K562 (cell line): ENCODE data around the gene FMNL1. TPM values are rescaled to one million over a fixed set of nuclear protein-coding genes. Genes with fewer than 3 reads are reported as not detected.

Experiments used
- ATAC-seq: fragments of 200-7000 bp; cut with Tn5 transposase; 3 replicates; pipeline ENCODE4 v1.9.1; 2020; ENCODE audit warnings: moderate library complexity
- BruUV-seq: library from RNA; stranded (reverse); fragments of 400-500 nt; replicated peaks from 2 replicates; lab custom pipeline; 2021; lab: Mats Ljungman, UMichigan
- CTCF ChIA-PET: fragments of 300-600 bp; formaldehyde crosslinking; extraction: SDS; loops from one replicate; lab custom pipeline; 2021; ENCODE audit warnings: low intra/inter-chr PET ratio; lab: Yijun Ruan, JAX
- POLR2A ChIA-PET: fragments of 300-600, 350-650 bp; sonication (Branson Sonifier 250); formaldehyde crosslinking; extraction: SDS; loops from one replicate; lab custom pipeline; 2021; ENCODE audit warnings: antibody characterized with exemption, inconsistent platforms; lab: Yijun Ruan, JAX
- DNase-seq, 4 experiments: peaks; one replicate each; pipeline versions ENCODE4 v3.0.0 to v3.0.0-alpha.2; 2011 to 2018; ENCODE audit warnings: low spot score in 3 of 4, mixed read lengths in 3 of 4; ENCODE audit errors: extremely low read depth in 1 of 4
- FAIRE-seq: peaks from 2 replicates; lab custom pipeline; 2011; peaks lifted over from hg19 to GRCh38; lab: Jason Lieb, UNC
- H2AFZ ChIP-seq: 2 replicates; pipeline ENCODE4 v1.6.0; 2011; ENCODE audit warnings: low read depth, low read length, control low read depth, inconsistent platforms
- H3K27ac ChIP-seq: fragments of 200-600 bp; 3 replicates; pipeline ENCODE4 v1.8.0; 2011; ENCODE audit warnings: low read depth, mild to moderate bottlenecking, control low read depth, inconsistent platforms, low read length, moderate library complexity, mixed read lengths; ENCODE audit errors: extremely low read depth
- H3K27me3 ChIP-seq, 2 experiments: fragments of 300-600 bp in 1 of 2; 2 replicates in 1 of 2; 3 replicates in 1 of 2; pipeline versions ENCODE4 v1.6.0 to v1.8.0; 2011; ENCODE audit warnings: inconsistent platforms in 2 of 2, low read length in 2 of 2, mild to moderate bottlenecking in 1 of 2, mixed read lengths in 1 of 2, moderate library complexity in 1 of 2; ENCODE audit not compliant: control insufficient read depth in 2 of 2, insufficient read depth in 2 of 2
- H3K36me3 ChIP-seq: fragments of 300-600 bp; 3 replicates; pipeline ENCODE4 v1.8.0; 2011; ENCODE audit warnings: mild to moderate bottlenecking, low read length, inconsistent platforms; ENCODE audit not compliant: control insufficient read depth, insufficient read depth
- H3K4me1 ChIP-seq, 2 experiments: fragments of 200-600 bp in 1 of 2; replicated peaks in 1 of 2; 2 replicates in 1 of 2; 3 replicates in 1 of 2; pipeline versions ENCODE4 v1.5.1 to v1.8.0; 2011; ENCODE audit warnings: inconsistent platforms in 2 of 2, low read length in 2 of 2, mild to moderate bottlenecking in 1 of 2, mixed read lengths in 1 of 2, moderate library complexity in 1 of 2; ENCODE audit not compliant: control insufficient read depth in 2 of 2, insufficient read depth in 2 of 2
- H3K4me2 ChIP-seq: 2 replicates; pipeline ENCODE4 v1.6.1; 2011; ENCODE audit warnings: low read length, control low read depth, inconsistent platforms, mixed read lengths; ENCODE audit not compliant: insufficient read depth
- H3K4me3 ChIP-seq: fragments of 200-600 bp; sonication (generic), shearing (Covaris generic); 2 replicates; pipeline ENCODE4 v1.5.1; 2016; ENCODE audit warnings: control low read depth, inconsistent platforms
- H3K79me2 ChIP-seq: fragments of 200-600 bp; 3 replicates; pipeline ENCODE4 v1.8.0; 2011; ENCODE audit warnings: low read length, inconsistent platforms; ENCODE audit not compliant: control insufficient read depth, insufficient read depth
- H3K9ac ChIP-seq, 2 experiments: 2 replicates each; pipeline versions ENCODE4 v1.6.0 to v1.6.1; 2011; ENCODE audit warnings: low read depth in 2 of 2, low read length in 2 of 2, control low read depth in 1 of 2, inconsistent platforms in 1 of 2, mild to moderate bottlenecking in 1 of 2, mixed read lengths in 1 of 2; ENCODE audit not compliant: insufficient read depth in 1 of 2
- H3K9me1 ChIP-seq: one replicate; pipeline ENCODE4 v1.6.0; 2011; ENCODE audit warnings: inconsistent platforms, mild to moderate bottlenecking, low read length, moderate library complexity; ENCODE audit not compliant: control insufficient read depth, insufficient read depth
- H3K9me3 ChIP-seq: replicated peaks from 2 replicates; pipeline ENCODE4 v1.5.1; 2011; ENCODE audit warnings: low read depth, low read length, inconsistent platforms; ENCODE audit not compliant: control insufficient read depth, insufficient read depth
- H4K20me1 ChIP-seq: replicated peaks from 2 replicates; pipeline ENCODE4 v1.6.1; 2011; ENCODE audit warnings: low read length, inconsistent platforms, mixed read lengths; ENCODE audit not compliant: control insufficient read depth, insufficient read depth
- CREM ChIP-seq: IDR thresholded peaks from 2 replicates; pipeline ENCODE4 v1.6.1; 2014; ENCODE audit warnings: antibody characterized with exemption, low read depth
- CTCF ChIP-seq, 3 experiments: IDR thresholded peaks in 2 of 3; conservative IDR thresholded peaks in 1 of 3; 2 replicates each; pipeline ENCODE4 v1.5.1; 2011 to 2012; ENCODE audit warnings: low read length in 3 of 3, mild to moderate bottlenecking in 3 of 3, control low read depth in 2 of 3, improper control_type of control experiment in 1 of 3, inconsistent platforms in 1 of 3, low read depth in 1 of 3, mixed read lengths in 1 of 3, moderate library complexity in 1 of 3; ENCODE audit not compliant: insufficient read depth in 2 of 3
- EZH2 ChIP-seq: IDR thresholded peaks from 2 replicates; pipeline ENCODE4 v1.6.1; 2012; ENCODE audit warnings: low read depth, mild to moderate bottlenecking, inconsistent platforms, low read length, borderline replicate concordance
- RAD21 ChIP-seq, 2 experiments: fragments of 250-450 bp in 1 of 2; fragments of 450-650 bp in 1 of 2; sonication (Bioruptor Pico) in 1 of 2; formaldehyde crosslinking in 1 of 2; IDR thresholded peaks in 1 of 2; conservative IDR thresholded peaks in 1 of 2; 2 replicates each; pipeline versions ENCODE4 v1.4.0 to v1.8.0; 2020 to 2022; ENCODE audit warnings: mild to moderate bottlenecking in 2 of 2, moderate library complexity in 1 of 2
- RBBP5 ChIP-seq: fragments of 200-600 bp; sonication (generic); IDR thresholded peaks from 2 replicates; pipeline ENCODE4 v1.6.1; 2012; ENCODE audit warnings: borderline replicate concordance, mild to moderate bottlenecking, low read length, control low read depth, inconsistent platforms; ENCODE audit not compliant: insufficient read depth, poor library complexity, severe bottlenecking
- SMC3 ChIP-seq: conservative IDR thresholded peaks from 2 replicates; pipeline ENCODE4 v1.6.1; 2011; ENCODE audit warnings: low read depth, low read length, improper control_type of control experiment; ENCODE audit not compliant: insufficient read depth
- WGBS: fragments of 100-300 bp; shearing (Covaris generic); methylation state at CpG from one replicate; pipeline ENCODE4 v1.1.6; 2016; ENCODE audit warnings: low coverage, mixed read lengths; ENCODE audit not compliant: insufficient coverage; ENCODE audit errors: missing lambda C conversion rate; 5-methylcytosine and 5-hydroxymethylcytosine counted together
- in situ Hi-C: fragments of 300-500 bp; cut with MboI; formaldehyde crosslinking; loops from 4 replicates; pipeline ENCODE4 v1.15.0; 2018; ENCODE audit warnings: inconsistent platforms, mixed read lengths
- intact Hi-C: fragments of 100-400 bp; cut with micrococcal nuclease; formaldehyde crosslinking; loops from 2 replicates; pipeline ENCODE4 v1.14.2; 2022
- polyA plus RNA-seq, 8 experiments: library from polyadenylated mRNA; depleted of rRNA in 4 of 8; stranded (reverse) in 5 of 8; unstranded in 3 of 8; fragments of >200 nt; fragmentation: Nextera tagmentation in 2 of 8; fragmentation: Illumina TruSeq in 1 of 8; extraction: Ambion mirVana in 2 of 8; extraction: Trizol in 1 of 8; gene quantifications; 2 replicates each; pipeline versions ENCODE4 v1.2.1 to v1.2.3, GENCODE V29; 2011 to 2014; ENCODE audit warnings: inconsistent platforms in 1 of 8, missing spikeins in 1 of 8
- total RNA-seq, 7 experiments: library from RNA; depleted of rRNA in 6 of 7; stranded (reverse); fragments of >200 nt in 6 of 7; fragmentation: Illumina TruSeq in 2 of 7; extraction: Trizol in 2 of 7; gene quantifications; 2 replicates each; pipeline versions ENCODE4 v1.2.1 to v1.2.3, GENCODE V29; 2011 to 2021; ENCODE audit warnings: low replicate concordance in 1 of 7

FMNL1 gene
- total and polyA plus RNA-seq, 9 of the 15 experiments (the other 6 are each of a cell fraction or from before 2014, with no cell fraction given) = 0.70 to 36.6 (median 7.7) TPM

- Histone ChIP-seq H3K27me3 (no peaks in the 10 kb centered on the region), H3K4me2 (no peak overlapping the region), H3K9me1 (no peaks in the 10 kb centered on the region), H3K4me1 (peaks cover 9 to 30% of the 10 kb centered on the region in 2 experiments; a peak in 4 of 5 replicates), H3K27ac (0 out of 3 replicates have a peak overlapping the region, but pooled peaks have one; percentile 9), H3K9me3 (no peaks in the 10 kb centered on the region), H3K79me2 (peaks cover 2% of the 10 kb centered on the region; the same call in 1 of the 3 replicates), H2AFZ (no peak overlapping the region), H3K36me3 (peaks cover 20% of the 10 kb centered on the region; the same call in 1 of the 3 replicates), H3K4me3 (no peak overlapping the region), H4K20me1 (no peaks in the 10 kb centered on the region), H3K9ac (no peak overlapping the region)
- FAIRE-seq = peak; percentile 72
- peak; percentile 75 for ATAC-seq
- TF ChIP-seq CTCF (IDR thresholded peaks at IDR 0.05 in 2 of 3, conservative IDR thresholded peaks at IDR 0.05 in 1 of 3; ENCODE audit: insufficient read depth in 2 of 3, low read depth in 1 of 3, low read length in 3 of 3) (peak; percentile 67 to 87 (median 68)), RAD21 (CRISPR knock-in tag; conservative IDR thresholded peaks at IDR 0.05 in 1 of 2, IDR thresholded peaks at IDR 0.05 in 1 of 2) (peak in 1 of 2 experiments; percentile 51; a peak in 2 of 4 replicates), EZH2 (no peak), RBBP5 (no peak), CREM (0 out of 2 replicates have a peak, but pooled peaks have one; percentile 8), SMC3 (0 out of 2 replicates have a peak, but pooled peaks have one; percentile 20)
- in situ Hi-C loops (no loop called here), intact Hi-C loops (loop anchor here (1.0 kb wide), 1 partner anchor 16 kb away; no protein-coding TSS in a partner anchor)
- CTCF ChIA-PET = interaction anchor here (0.6 to 3.5 kb wide), 5 partner anchors 15 to 151 kb away, joined by 3 to 44 read pairs (median 5); partner anchors contain the start of genes ACBD4 and PLCD3
- POLR2A ChIA-PET = interaction anchor here (1.0 to 2.9 kb wide), 2 partner anchors 18 to 86 kb away, joined by 3 to 10 read pairs; partner anchors contain the start of gene HEXIM1
- BruUV-seq = TSS peak; percentile 26
- peak; percentile 59 to 65 (median 61) for DNase-seq
- WGBS = 33% methylated on average over 5 of the region's 6 CpGs
Observed at GRCh38 chr17:45234641-45235415, 13.1 kb downstream of the FMNL1 start.
